CD14-positive monocyte (primary cell): Measurements from ENCODE around the gene NRG3. TPM values are rescaled to one million over a fixed set of nuclear protein-coding genes. Genes with fewer than 3 reads are reported as not detected.

Source experiments
- DNase-seq, 3 donors: peaks; one replicate each; pipeline ENCODE4 v3.0.0-alpha.2; 2011 to 2022
- H2AFZ ChIP-seq: 2 replicates; pipeline ENCODE4 v1.6.0; 2012; ENCODE audit warnings: mild to moderate bottlenecking, low read depth, low read length, inconsistent platforms; ENCODE audit not compliant: insufficient read depth, poor library complexity, severe bottlenecking
- H3K27ac ChIP-seq, 2 donors: 1 replicate in 1 of 2; 2 replicates in 1 of 2; pipeline ENCODE4 v1.5.1; 2012 to 2013; ENCODE audit warnings: low read length in 2 of 2, control low read depth in 1 of 2, inconsistent platforms in 1 of 2, low read depth in 1 of 2, mild to moderate bottlenecking in 1 of 2
- H3K27me3 ChIP-seq, 2 donors: one replicate each; pipeline versions ENCODE4 v1.6.0 to v1.6.1; 2011 to 2013; ENCODE audit warnings: low read length in 2 of 2; ENCODE audit not compliant: control insufficient read depth in 2 of 2, insufficient read depth in 2 of 2
- H3K36me3 ChIP-seq, 2 donors: replicated peaks in 1 of 2; 1 replicate in 1 of 2; 2 replicates in 1 of 2; pipeline versions ENCODE4 v1.5.1 to v1.6.1; 2012 to 2013; ENCODE audit warnings: low read length in 2 of 2, control low read depth in 1 of 2, inconsistent platforms in 1 of 2, mild to moderate bottlenecking in 1 of 2; ENCODE audit not compliant: insufficient read depth in 2 of 2, control insufficient read depth in 1 of 2
- H3K4me1 ChIP-seq, 2 donors: 1 replicate in 1 of 2; 2 replicates in 1 of 2; pipeline versions ENCODE4 v1.5.1 to v1.6.1; 2012 to 2013; ENCODE audit warnings: low read length in 2 of 2, control low read depth in 1 of 2, inconsistent platforms in 1 of 2, mild to moderate bottlenecking in 1 of 2, moderate library complexity in 1 of 2; ENCODE audit not compliant: insufficient read depth in 2 of 2, control insufficient read depth in 1 of 2
- H3K4me2 ChIP-seq: replicated peaks from 2 replicates; pipeline ENCODE3; 2012; ENCODE audit warnings: low read length, moderate library complexity, mild to moderate bottlenecking; ENCODE audit not compliant: poor library complexity, severe bottlenecking; ENCODE audit errors: extremely low read depth
- H3K4me3 ChIP-seq, 3 experiments: fragments of 200-600 bp in 1 of 3; sonication (generic) in 1 of 3; replicated peaks in 1 of 3; 1 replicate in 2 of 3; 2 replicates in 1 of 3; pipeline ENCODE4 v1.5.1; 2011 to 2013; ENCODE audit warnings: low read length in 3 of 3, mild to moderate bottlenecking in 3 of 3, control low read depth in 2 of 3, low read depth in 2 of 3, inconsistent platforms in 1 of 3, moderate library complexity in 1 of 3
- H3K79me2 ChIP-seq: 2 replicates; pipeline ENCODE4 v1.6.0; 2012; ENCODE audit warnings: mild to moderate bottlenecking, control low read depth, inconsistent platforms, low read length, moderate library complexity; ENCODE audit not compliant: insufficient read depth
- H3K9ac ChIP-seq: 2 replicates; pipeline ENCODE4 v1.6.0; 2017; ENCODE audit warnings: low read length, mild to moderate bottlenecking; ENCODE audit not compliant: insufficient read depth, poor library complexity, severe bottlenecking
- H3K9me3 ChIP-seq, 2 donors: replicated peaks in 1 of 2; 1 replicate in 1 of 2; 2 replicates in 1 of 2; pipeline versions ENCODE4 v1.5.1 to v1.6.1; 2012 to 2013; ENCODE audit warnings: low read length in 2 of 2, control low read depth in 1 of 2; ENCODE audit not compliant: control insufficient read depth in 1 of 2, insufficient read depth in 1 of 2
- H4K20me1 ChIP-seq: 2 replicates; pipeline ENCODE4 v1.6.0; 2012; ENCODE audit warnings: mild to moderate bottlenecking, low read length, control low read depth, moderate library complexity; ENCODE audit not compliant: insufficient read depth
- H3K27ac Mint-ChIP-seq, 7 donors: one replicate each; pipeline ENCODE4 v1.8.0; 2020; ENCODE audit warnings: mild to moderate bottlenecking in 7 of 7, mixed read lengths in 7 of 7, moderate library complexity in 6 of 7, inconsistent platforms in 2 of 7
- H3K27me3 Mint-ChIP-seq, 3 donors: one replicate each; pipeline ENCODE4 v1.8.0; 2021 to 2022; ENCODE audit warnings: low read depth in 3 of 3, mild to moderate bottlenecking in 3 of 3, mixed read lengths in 3 of 3, moderate library complexity in 3 of 3, inconsistent platforms in 1 of 3
- H3K36me3 Mint-ChIP-seq, 2 donors: one replicate each; pipeline ENCODE4 v1.8.0; 2020; ENCODE audit warnings: mixed read lengths in 2 of 2, inconsistent platforms in 1 of 2, mild to moderate bottlenecking in 1 of 2
- H3K4me1 Mint-ChIP-seq: one replicate; pipeline ENCODE4 v1.8.0; 2020; ENCODE audit warnings: mild to moderate bottlenecking, mixed read lengths
- H3K4me3 Mint-ChIP-seq, 2 donors: one replicate each; pipeline ENCODE4 v1.8.0; 2020; ENCODE audit warnings: mild to moderate bottlenecking in 2 of 2, mixed read lengths in 2 of 2, moderate library complexity in 1 of 2
- H3K9me3 Mint-ChIP-seq, 7 donors: one replicate each; pipeline ENCODE4 v1.8.0; 2020 to 2022; ENCODE audit warnings: mixed read lengths in 7 of 7, mild to moderate bottlenecking in 6 of 7, moderate library complexity in 6 of 7, inconsistent platforms in 2 of 7
- CTCF ChIP-seq: fragments of 200-600 bp; IDR thresholded peaks from one replicate; pipeline ENCODE4 v1.8.0; 2022; ENCODE audit warnings: antibody characterized with exemption, mild to moderate bottlenecking
- WGBS: methylation state at CpG from one replicate; pipeline ENCODE4 v1.1.5; 2013; ENCODE audit warnings: missing lambda C conversion rate; ENCODE audit not compliant: insufficient coverage; 5-methylcytosine and 5-hydroxymethylcytosine counted together
- intact Hi-C, 2 donors: fragments of 100-400 bp; cut with micrococcal nuclease; formaldehyde crosslinking; loops; one replicate each; pipeline versions ENCODE4 v1.15.0 to v1.15.1; 2023
- polyA plus RNA-seq, 3 donors: library from polyadenylated mRNA; depleted of rRNA in 1 of 3; unstranded in 2 of 3; stranded (reverse) in 1 of 3; fragments of 300-500 nt in 2 of 3; fragments of >200 nt in 1 of 3; fragmentation: Illumina TruSeq in 2 of 3; gene quantifications; 1 replicate in 2 of 3; 2 replicates in 1 of 3; pipeline ENCODE4 v1.2.3, GENCODE V29; 2012 to 2021

Gene NRG3
- polyA plus RNA-seq, 3 donors: not detected

GRCh38 chr10:82472406-82473335, 597.7 kb downstream of the NRG3 start:
- DNase-seq: no peak
- Histone ChIP-seq H3K27ac (no peak overlapping the region), H3K36me3 (no peaks in the 10 kb centered on the region), H3K79me2 (no peaks in the 10 kb centered on the region), H3K4me1 (no peaks in the 10 kb centered on the region), H3K9ac (no peak overlapping the region), H3K27me3 (no peaks in the 10 kb centered on the region), H2AFZ (no peak overlapping the region), H3K4me2 (no peak overlapping the region), H3K9me3 (peaks cover 0 to 4% of the 10 kb centered on the region in 2 donors), H3K4me3 (no peak overlapping the region), H4K20me1 (no peaks in the 10 kb centered on the region)
- intact Hi-C loops: no loop called here
- peaks cover 0 to 2% (median 2%) of the 10 kb centered on the region in 3 donors for H3K27me3 Mint-ChIP-seq
- no peak overlapping the region for H3K27ac Mint-ChIP-seq
- H3K36me3 Mint-ChIP-seq: no peaks in the 10 kb centered on the region
- WGBS: 60% methylated on average over 1 of the region's 5 CpGs
- H3K4me3 Mint-ChIP-seq: no peak overlapping the region
- H3K9me3 Mint-ChIP-seq: peaks cover 2 to 9% (median 4%) of the 10 kb centered on the region in 7 donors
- no peak for TF ChIP-seq CTCF
- no peaks in the 10 kb centered on the region for H3K4me1 Mint-ChIP-seq

GRCh38 chr10:82477776-82478175, 602.8 kb downstream of the NRG3 start:
- Histone ChIP-seq H3K36me3 (no peaks in the 10 kb centered on the region), H3K4me3 (no peak overlapping the region), H3K27me3 (no peaks in the 10 kb centered on the region), H3K27ac (no peak overlapping the region), H2AFZ (no peak overlapping the region), H3K9ac (no peak overlapping the region), H4K20me1 (no peaks in the 10 kb centered on the region), H3K4me2 (no peak overlapping the region), H3K4me1 (no peaks in the 10 kb centered on the region), H3K79me2 (no peaks in the 10 kb centered on the region), H3K9me3 (peaks cover 0 to 7% of the 10 kb centered on the region in 2 donors)
- TF ChIP-seq CTCF: no peak
- no peak overlapping the region for H3K4me3 Mint-ChIP-seq
- 90% methylated on average over 2 of the region's 4 CpGs for WGBS
- no peaks in the 10 kb centered on the region for H3K4me1 Mint-ChIP-seq
- no peak overlapping the region for H3K27ac Mint-ChIP-seq
- H3K27me3 Mint-ChIP-seq: peaks cover 0 to 2% (median 2%) of the 10 kb centered on the region in 3 donors
- intact Hi-C loops: no loop called here
- H3K9me3 Mint-ChIP-seq: peaks cover 0 to 14% (median 4%) of the 10 kb centered on the region in 7 donors
- no peak for DNase-seq
- H3K36me3 Mint-ChIP-seq: no peaks in the 10 kb centered on the region
